ENCODE results near the gene CRACR2A.

CRACR2A gene

DNA sequence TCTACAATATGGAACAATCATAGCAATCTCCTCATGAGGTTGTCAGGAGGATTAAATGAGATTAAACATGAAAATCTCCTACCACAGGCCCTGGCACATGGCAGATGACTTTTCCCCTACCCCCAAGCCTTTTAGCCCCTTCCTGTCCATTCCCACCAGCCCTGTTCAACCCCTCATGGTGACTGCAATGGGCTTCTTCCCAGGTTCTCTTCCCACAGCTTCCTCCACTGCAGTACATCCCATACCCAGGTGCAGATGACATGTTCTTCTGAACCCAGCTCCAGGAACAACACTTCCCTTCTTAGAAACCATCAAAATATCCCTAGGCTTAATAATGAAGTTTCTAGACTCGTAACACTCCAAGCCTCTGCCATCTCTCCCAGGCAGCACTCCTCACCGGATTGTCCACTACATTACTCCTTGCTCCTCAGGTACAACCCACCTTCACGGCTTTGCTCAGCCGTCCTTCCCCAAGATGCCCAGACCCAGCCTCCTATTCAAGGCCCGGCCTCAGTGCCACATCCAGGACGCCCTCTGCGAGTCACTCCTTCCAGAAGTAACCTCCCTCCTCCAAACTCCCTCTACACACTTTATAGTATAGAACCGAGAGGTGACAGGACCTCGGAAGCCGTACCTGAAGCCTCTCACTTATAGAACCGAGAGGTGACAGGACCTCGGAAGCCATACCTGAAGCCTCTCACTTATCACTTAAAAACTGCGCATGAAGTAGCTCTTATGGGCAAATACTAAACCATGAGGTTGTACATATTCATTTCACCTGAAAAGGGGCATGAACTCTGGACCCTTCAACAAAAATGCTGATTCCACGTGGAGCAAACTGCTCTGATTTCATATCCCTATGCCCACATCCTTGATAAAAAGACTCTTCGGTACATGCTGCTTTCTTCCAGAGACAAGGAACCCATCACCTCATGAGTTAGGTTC is 1.5 kb downstream of the CRACR2A start:
- DNase-seq (ENCODE audit: low read depth) = no peak

DNA sequence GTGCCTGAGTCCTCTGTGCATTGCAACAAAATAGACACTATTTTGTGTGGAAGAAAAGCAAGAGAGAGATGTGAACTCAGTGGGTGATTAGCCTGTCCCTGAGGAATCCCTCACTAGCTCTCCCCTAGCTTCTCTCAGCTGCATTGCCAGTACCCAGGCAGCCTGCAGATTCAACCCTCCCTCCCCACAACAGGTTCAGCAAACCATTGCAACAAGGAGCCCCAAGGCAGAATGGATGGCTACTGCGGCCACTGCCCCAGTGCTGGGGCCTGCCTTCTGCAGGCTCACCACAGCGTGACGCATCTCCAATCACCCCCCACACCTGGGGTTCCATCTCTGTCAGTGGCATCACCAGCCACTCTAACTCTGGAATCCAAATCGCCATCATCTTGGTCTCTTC is 2.3 kb downstream of the CRACR2A start:
- DNase-seq (ENCODE audit: low read depth) = no peak

GRCh38 chr12:3748620-3749019 is 4.3 kb downstream of the CRACR2A start:
- DNase-seq (ENCODE audit: low read depth) = no peak

DNA sequence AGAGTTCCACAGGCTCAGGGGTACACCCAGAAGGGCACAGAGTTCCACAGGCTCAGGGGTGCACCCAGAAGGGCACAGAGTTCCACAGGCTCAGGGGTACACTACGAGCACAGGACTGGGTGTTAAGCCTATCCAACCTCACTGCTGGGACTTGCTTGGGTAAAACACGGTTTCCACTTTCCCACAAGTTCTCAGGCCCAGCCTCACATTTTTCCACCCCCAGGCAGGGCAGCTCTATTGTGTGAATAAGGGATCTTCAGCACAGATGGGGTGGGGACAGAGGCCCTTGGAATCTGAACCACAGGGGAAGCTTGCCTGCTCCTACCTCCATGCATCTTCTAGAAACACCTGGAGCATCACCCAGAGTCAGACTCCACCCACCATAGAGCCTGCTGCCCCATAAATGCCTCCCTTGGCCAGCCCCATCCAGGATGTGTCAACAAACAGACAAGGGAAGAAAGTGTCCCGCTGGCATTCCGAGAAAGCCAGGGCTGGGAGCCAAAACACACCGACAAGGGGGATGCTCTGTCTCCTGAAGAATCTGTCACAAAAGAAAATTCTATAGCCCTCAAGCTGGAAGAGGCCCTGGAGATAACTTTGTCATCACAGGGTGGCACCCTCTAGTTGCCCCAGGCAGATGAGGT is 4.8 kb downstream of the CRACR2A start:
- DNase-seq (ENCODE audit: low read depth) = no peak

DNA sequence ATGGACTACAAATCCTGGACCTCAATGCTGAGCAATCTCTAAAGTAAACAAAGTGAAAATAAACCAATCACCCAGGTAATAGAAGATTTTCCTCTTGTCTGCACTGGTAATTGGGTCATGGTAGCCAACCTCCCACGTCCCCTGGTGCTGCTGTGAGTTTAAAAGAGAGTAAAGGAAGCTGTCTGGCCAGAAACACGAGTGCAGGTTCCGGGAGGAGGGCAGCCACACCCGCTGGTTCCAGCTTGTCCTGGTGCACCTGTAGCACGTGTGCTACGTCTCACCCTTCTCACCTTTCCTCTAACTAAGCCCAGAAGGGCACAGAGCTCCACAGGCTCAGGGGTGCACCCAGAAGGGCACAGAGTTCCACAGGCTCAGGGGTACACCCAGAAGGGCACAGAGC is 5.4 kb downstream of the CRACR2A start:
- no peak for DNase-seq (ENCODE audit: low read depth)

- no peak for DNase-seq (ENCODE audit: low read depth)
Observed at GRCh38 chr12:3746758-3747157, 6.2 kb downstream of the CRACR2A start.

DNA sequence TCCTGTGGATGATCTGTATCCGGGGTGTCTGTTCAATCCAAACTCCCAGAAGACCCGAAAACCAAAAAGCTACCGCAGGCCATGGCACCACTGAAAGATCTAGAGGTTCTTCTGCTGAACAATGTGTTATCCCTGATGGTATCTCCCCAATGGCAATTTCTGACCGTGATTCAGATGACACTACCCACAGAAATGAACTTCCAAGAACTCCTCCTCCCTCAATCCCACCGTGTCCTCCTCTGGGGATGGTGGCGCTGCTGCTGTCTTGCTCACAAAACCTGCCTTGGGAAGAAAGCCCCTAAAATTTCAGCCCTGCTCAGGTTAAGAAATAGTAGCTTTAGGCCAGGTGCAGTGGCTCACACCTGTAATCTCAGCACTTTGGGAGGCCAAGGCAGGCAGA is 7.8 kb downstream of the CRACR2A start:
- DNase-seq (ENCODE audit: low read depth) = no peak

DNA sequence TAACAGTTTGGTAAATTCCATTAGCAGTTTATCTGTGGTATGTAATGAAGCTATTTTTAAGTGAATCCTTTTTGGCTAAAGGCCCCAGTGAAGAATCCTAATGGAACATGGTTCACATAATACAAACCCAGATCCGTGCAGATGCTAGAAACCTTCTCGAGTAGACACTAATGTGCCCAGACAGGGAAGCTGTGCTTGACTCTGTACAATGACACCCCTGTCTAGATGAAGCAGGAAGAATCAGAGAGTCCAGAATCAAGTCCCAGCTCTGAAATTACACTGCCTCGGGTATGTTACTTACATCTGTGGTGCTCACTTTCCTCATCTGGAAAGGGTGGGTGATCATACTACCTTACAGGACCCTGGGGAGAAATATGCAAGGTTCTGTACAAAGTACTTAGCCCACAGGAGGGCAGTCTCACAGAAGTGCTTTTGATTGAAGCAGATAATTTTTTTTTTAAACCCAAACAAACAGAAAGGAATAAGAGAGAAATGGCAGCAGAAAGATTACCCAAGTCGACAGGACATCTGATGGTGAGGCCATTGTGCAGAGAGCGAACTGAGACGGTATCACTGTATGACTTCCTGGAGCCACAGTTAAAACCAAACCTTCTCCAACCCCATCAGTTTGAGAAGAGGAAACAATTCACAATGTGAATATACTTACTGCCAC is 8.5 kb downstream of the CRACR2A start:
- DNase-seq (ENCODE audit: low read depth) = no peak

GRCh38 chr12:3743803-3744202 is 9.1 kb downstream of the CRACR2A start:
- DNase-seq (ENCODE audit: low read depth) = no peak

DNA sequence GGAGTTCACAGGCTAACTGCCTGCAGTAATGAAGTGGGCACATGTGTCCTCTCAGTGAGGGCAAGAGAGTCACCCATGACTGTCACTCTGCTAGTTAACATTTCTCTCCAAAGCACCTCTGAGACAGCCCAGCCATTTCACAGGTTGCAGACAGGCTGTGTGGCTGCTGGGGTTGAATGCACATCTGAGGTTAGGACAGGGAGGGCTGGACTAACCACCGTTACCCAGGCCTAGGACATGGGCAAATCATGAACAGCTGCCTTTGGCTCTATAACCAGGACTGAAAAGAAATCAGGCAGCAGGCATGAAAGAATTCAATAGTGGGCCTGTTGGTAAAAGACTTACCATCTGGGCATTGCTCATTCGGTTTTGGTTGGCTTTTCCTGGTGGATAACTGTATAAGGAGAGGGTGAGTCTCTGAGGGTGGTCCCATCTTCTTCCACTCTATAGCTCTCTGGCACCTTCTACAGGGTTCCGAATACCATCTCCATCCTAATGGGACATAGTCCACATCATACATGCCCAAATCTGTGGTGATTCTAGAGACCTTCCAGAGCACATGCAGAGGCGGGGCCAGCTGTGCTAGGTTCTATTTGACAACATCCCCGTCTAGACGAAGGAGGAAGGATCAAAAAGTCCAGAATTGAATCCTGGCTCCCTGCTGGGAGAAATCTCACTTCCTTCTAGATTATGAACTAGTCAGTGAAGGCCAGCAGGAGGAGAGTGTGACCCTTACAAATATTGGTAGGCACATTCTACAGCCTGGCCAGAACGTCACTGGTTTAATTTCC is 10.8 kb downstream of the CRACR2A start:
- no peak for DNase-seq (ENCODE audit: low read depth)

- DNase-seq (ENCODE audit: low read depth) = no peak
Observed at GRCh38 chr12:3740480-3741231, 12.3 kb downstream of the CRACR2A start.

GRCh38 chr12:3735432-3735831 is 17.5 kb downstream of the CRACR2A start:
- DNase-seq (ENCODE audit: low read depth) = no peak

- no peak for DNase-seq (ENCODE audit: low read depth)
Observed at GRCh38 chr12:3732901-3733300, 20.0 kb downstream of the CRACR2A start.

DNA sequence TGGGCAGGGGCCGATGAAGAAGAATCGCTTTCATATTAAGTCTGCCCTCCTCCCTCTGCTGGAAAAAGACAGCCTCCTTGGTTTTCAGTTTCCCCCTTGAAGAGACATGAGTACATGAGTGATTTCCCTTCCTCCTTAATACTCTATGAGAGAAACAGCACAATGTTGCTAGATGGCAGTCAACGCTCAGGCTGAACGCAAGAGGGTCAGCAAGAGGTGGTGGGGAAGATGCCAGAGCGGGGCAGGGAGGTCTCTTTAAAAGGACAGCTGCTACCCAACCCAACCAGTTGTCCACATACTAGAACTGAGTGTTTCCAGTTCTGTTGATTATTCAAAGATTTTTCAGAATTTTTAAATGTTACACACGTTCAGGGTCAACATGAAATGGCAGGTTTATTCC is 22.8 kb downstream of the CRACR2A start:
- no peak for DNase-seq (ENCODE audit: low read depth)

GRCh38 chr12:3728686-3729085 is 24.2 kb downstream of the CRACR2A start:
- DNase-seq (ENCODE audit: low read depth) = no peak

- DNase-seq (ENCODE audit: low read depth) = no peak
Observed at GRCh38 chr12:3727877-3728632, 24.9 kb downstream of the CRACR2A start.

GRCh38 chr12:3727354-3727753 is 25.6 kb downstream of the CRACR2A start:
- DNase-seq (ENCODE audit: low read depth) = no peak

GRCh38 chr12:3726456-3726855 is 26.5 kb downstream of the CRACR2A start:
- no peak for DNase-seq (ENCODE audit: low read depth)

DNA sequence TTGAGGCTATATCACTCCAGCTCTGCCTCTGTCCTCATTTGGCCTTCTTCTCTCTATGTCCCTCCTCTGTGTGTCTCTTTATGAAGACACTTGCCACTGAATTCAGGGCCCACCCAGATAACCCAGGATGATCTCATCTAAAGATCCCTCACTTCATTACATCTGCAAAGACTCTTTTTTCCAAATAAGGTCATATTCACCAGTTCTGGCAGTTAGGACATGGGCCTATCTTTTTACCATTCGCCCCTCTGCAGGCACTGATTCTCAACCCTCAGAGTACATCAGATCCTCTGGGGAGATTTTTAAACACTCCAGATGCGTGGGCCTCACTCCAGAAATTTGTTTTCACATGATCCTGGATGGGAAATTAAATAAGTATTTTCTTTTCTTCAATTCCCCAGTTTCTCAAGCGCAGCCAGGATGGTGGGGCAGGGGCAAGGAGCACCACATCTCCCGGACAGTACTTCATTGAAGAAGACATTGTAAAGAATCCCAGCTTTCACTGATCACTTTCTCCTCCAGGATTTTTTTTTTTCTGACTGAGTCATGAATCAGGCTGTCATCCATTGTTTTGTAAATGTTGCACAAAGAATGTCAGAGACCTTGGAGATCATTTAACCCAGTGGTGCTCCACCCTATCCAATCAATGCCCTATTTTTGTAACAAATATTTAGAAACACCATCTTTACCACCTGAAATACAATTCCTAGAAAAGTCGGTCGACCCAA is 27.4 kb downstream of the CRACR2A start:
- DNase-seq (ENCODE audit: low read depth) = no peak
